ENCODE measurements around the gene ZNF536.

DNA sequence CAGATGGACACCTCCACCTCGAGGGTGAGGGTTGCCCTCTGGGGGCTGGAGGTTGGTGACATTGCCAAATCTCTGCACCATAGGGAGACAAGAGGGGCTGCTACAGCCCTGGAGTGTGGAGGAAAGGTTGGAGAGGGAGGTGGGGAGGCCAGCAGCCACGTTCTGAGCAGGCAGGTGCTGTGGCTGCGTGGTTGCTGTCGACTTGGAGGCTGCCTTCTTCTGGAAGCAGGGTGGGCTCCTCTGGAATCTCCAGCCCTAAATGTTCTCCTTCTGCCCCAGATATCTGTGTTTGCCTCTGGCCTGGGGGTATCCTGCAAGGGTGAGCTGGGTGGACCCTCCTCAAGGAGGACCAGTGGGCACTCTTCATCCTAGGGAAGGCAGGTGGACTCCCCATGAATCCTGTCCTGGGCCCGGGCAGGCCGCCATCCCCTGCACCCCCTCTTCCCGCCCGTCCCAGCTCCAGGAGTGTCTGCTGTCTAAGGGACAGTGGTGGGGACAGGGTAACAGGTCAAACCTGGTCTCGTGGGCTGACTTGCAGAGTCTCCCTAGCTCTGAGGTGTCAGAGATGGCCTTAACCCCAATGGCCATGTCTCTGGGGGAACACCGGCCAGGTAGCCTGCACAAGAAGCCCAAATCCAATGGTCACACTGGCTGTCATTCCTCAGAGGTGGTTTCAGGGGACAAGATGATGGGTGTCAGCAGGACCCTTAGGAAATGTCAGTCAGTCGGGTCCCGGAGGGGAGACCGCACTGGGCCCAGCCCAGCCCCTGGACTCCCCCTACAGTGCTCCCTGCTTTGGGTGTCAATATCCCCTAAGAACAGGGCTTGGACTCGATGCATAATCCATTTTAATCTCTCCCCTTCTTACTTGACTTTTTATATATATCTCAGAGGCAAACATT is 32.3 kb upstream of the ZNF536 start:
- TF ChIP-seq NFE2L1 (CRISPR knock-in tag; IDR thresholded peaks at IDR 0.05) (no peak), TEAD4 (CRISPR knock-in tag; IDR thresholded peaks at IDR 0.05) (no peak), E2F4 (CRISPR knock-in tag; IDR thresholded peaks at IDR 0.05; ENCODE audit: borderline replicate concordance, low read depth) (no peak), CTCF (IDR thresholded peaks at IDR 0.05) (no peak), GABPB1 (CRISPR knock-in tag; IDR thresholded peaks at IDR 0.05) (no peak), E2F1 (CRISPR knock-in tag; IDR thresholded peaks at IDR 0.05) (no peak), USF1 (CRISPR knock-in tag; IDR thresholded peaks at IDR 0.05) (no peak), ZNF396 (CRISPR knock-in tag; IDR thresholded peaks at IDR 0.05; ENCODE audit: borderline replicate concordance) (no peak), HMGXB4 (CRISPR knock-in tag; IDR thresholded peaks at IDR 0.05) (no peak), ETV6 (CRISPR knock-in tag; IDR thresholded peaks at IDR 0.05) (no peak)
- TF ChIP-seq, protein P1, sequence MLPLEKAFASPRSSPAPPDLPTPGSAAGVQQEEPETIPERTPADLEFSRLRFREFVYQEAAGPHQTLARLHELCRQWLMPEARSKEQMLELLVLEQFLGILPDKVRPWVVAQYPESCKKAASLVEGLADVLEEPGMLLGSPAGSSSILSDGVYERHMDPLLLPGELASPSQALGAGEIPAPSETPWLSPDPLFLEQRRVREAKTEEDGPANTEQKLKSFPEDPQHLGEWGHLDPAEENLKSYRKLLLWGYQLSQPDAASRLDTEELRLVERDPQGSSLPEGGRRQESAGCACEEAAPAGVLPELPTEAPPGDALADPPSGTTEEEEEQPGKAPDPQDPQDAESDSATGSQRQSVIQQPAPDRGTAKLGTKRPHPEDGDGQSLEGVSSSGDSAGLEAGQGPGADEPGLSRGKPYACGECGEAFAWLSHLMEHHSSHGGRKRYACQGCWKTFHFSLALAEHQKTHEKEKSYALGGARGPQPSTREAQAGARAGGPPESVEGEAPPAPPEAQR (CRISPR knock-in tag; IDR thresholded peaks at IDR 0.05): no peak
